Endothelial cell of umbilical vein (primary cell): ENCODE measurements around the gene RCAN3. TPM values are rescaled to one million over a fixed set of nuclear protein-coding genes. Genes with fewer than 3 reads are reported as not detected.

Experiments
- BruUV-seq: library from RNA; stranded (reverse); fragments of 400-500 nt; replicated peaks from 2 replicates; lab custom pipeline; 2021; lab: Mats Ljungman, UMichigan
- CTCF ChIA-PET: fragments of 300-600, 350-600 bp; sonication (Branson Sonifier 250); formaldehyde crosslinking; loops from one replicate; lab custom pipeline; 2021; ENCODE audit warnings: antibody characterized with exemption, inconsistent platforms; lab: Charles Lee
- POLR2A ChIA-PET: fragments of 300-600, 350-600 bp; sonication (Branson Sonifier 250); formaldehyde crosslinking; loops from one replicate; lab custom pipeline; 2021; ENCODE audit warnings: antibody characterized with exemption, inconsistent platforms; lab: Charles Lee
- DNase-seq: peaks from one replicate; pipeline ENCODE4 v3.0.0-alpha.2; 2011; ENCODE audit warnings: low read depth, low spot score
- FAIRE-seq: peaks from 2 replicates; lab custom pipeline; 2011; peaks lifted over from hg19 to GRCh38; lab: Jason Lieb, UNC
- H2AFZ ChIP-seq: 2 replicates; pipeline ENCODE4 v1.6.0; 2012; ENCODE audit warnings: low read depth, low read length, control low read depth, inconsistent platforms
- H3K27ac ChIP-seq: 2 replicates; pipeline ENCODE4 v1.5.1; 2011; ENCODE audit warnings: low read depth, mild to moderate bottlenecking, control low read depth, low read length, moderate library complexity; ENCODE audit not compliant: insufficient read depth
- H3K27me3 ChIP-seq, 2 experiments: 2 replicates each; pipeline versions ENCODE4 v1.6.0 to v1.6.1; 2011; ENCODE audit warnings: low read length in 2 of 2, mixed read lengths in 1 of 2; ENCODE audit not compliant: control insufficient read depth in 2 of 2, insufficient read depth in 2 of 2
- H3K36me3 ChIP-seq, 2 experiments: 2 replicates in 1 of 2; 3 replicates in 1 of 2; pipeline ENCODE4 v1.5.1; 2011; ENCODE audit warnings: low read length in 2 of 2, mild to moderate bottlenecking in 1 of 2, moderate library complexity in 1 of 2; ENCODE audit not compliant: control insufficient read depth in 2 of 2, insufficient read depth in 2 of 2; ENCODE audit errors: extremely low read depth in 1 of 2
- H3K4me1 ChIP-seq: 3 replicates; pipeline ENCODE4 v1.5.1; 2011; ENCODE audit warnings: mild to moderate bottlenecking, low read length; ENCODE audit not compliant: control insufficient read depth, insufficient read depth; ENCODE audit errors: extremely low read depth
- H3K4me2 ChIP-seq: 2 replicates; pipeline ENCODE4 v1.6.1; 2011; ENCODE audit warnings: low read length, control low read depth, mixed read lengths; ENCODE audit not compliant: insufficient read depth
- H3K4me3 ChIP-seq, 3 experiments: fragments of 200-600 bp in 1 of 3; sonication (generic), shearing (Covaris generic) in 1 of 3; replicated peaks in 1 of 3; 2 replicates each; pipeline ENCODE4 v1.5.1; 2011 to 2016; ENCODE audit warnings: control low read depth in 3 of 3, low read length in 3 of 3, mild to moderate bottlenecking in 2 of 3, inconsistent platforms in 1 of 3, low read depth in 1 of 3, moderate library complexity in 1 of 3; ENCODE audit not compliant: insufficient read depth in 1 of 3
- H3K79me2 ChIP-seq: 2 replicates; pipeline ENCODE4 v1.6.0; 2012; ENCODE audit warnings: low read length, inconsistent platforms; ENCODE audit not compliant: control insufficient read depth, insufficient read depth
- H3K9ac ChIP-seq: replicated peaks from 2 replicates; pipeline ENCODE3; 2011; ENCODE audit warnings: low read length, control low read depth; ENCODE audit not compliant: insufficient read depth; ENCODE audit errors: extremely low read depth
- H3K9me1 ChIP-seq: replicated peaks from 3 replicates; pipeline ENCODE4 v1.6.0; 2011; ENCODE audit warnings: mild to moderate bottlenecking, low read length; ENCODE audit not compliant: control insufficient read depth, insufficient read depth; ENCODE audit errors: extremely low read depth
- H3K9me3 ChIP-seq: replicated peaks from 2 replicates; pipeline ENCODE4 v1.5.1; 2012; ENCODE audit warnings: low read length, inconsistent platforms; ENCODE audit not compliant: control insufficient read depth, insufficient read depth
- H4K20me1 ChIP-seq: replicated peaks from 2 replicates; pipeline ENCODE3; 2011; ENCODE audit warnings: mild to moderate bottlenecking, low read length; ENCODE audit not compliant: control insufficient read depth, insufficient read depth; ENCODE audit errors: extremely low read depth
- EZH2 ChIP-seq: IDR thresholded peaks from 2 replicates; pipeline ENCODE4 v1.6.1; 2012; ENCODE audit warnings: borderline replicate concordance, low read depth, mild to moderate bottlenecking, moderate library complexity, low read length, inconsistent platforms; ENCODE audit not compliant: severe bottlenecking
- FOS ChIP-seq: IDR thresholded peaks from 2 replicates; pipeline ENCODE4 v1.6.1; 2011; ENCODE audit warnings: mild to moderate bottlenecking, low read length, moderate library complexity, borderline replicate concordance; ENCODE audit not compliant: insufficient read depth
- GATA2 ChIP-seq: IDR thresholded peaks from 2 replicates; pipeline ENCODE4 v1.7.0; 2011; ENCODE audit warnings: low read depth, mild to moderate bottlenecking, moderate library complexity, mixed read lengths, low read length; ENCODE audit not compliant: insufficient read length, insufficient read depth
- JUN ChIP-seq: IDR thresholded peaks from 2 replicates; pipeline ENCODE4 v1.6.1; 2011; ENCODE audit warnings: borderline replicate concordance, low read depth; ENCODE audit not compliant: insufficient read length, insufficient read depth
- MYC ChIP-seq: IDR thresholded peaks from one replicate; pipeline ENCODE4 v1.6.1; 2011; ENCODE audit warnings: mild to moderate bottlenecking, low read depth, low read length
- POLR2A ChIP-seq: IDR thresholded peaks from 2 replicates; pipeline ENCODE4 v1.6.1; 2012; ENCODE audit warnings: low read depth, mild to moderate bottlenecking, control low read depth, low read length
- POLR2AphosphoS5 ChIP-seq: IDR thresholded peaks from 2 replicates; pipeline ENCODE4 v1.6.1; 2012; ENCODE audit warnings: low read depth, mild to moderate bottlenecking, control low read depth, low read length, moderate library complexity; ENCODE audit not compliant: insufficient read depth
- dilution Hi-C: fragments of 300-500 bp; cut with MboI; formaldehyde crosslinking; loops from one replicate; pipeline ENCODE4 v1.15.0; 2019; ENCODE audit warnings: low sequenced_read_pairs; ENCODE audit not compliant: extremely low pct_ligation_motif_present
- intact Hi-C: fragments of 100-400 bp; cut with micrococcal nuclease; formaldehyde crosslinking; loops from one replicate; pipeline ENCODE4 v1.10.0; 2022
- polyA plus RNA-seq, 4 experiments: library from polyadenylated mRNA; depleted of rRNA in 3 of 4; stranded (reverse) in 3 of 4; unstranded in 1 of 4; fragments of >200 nt; gene quantifications; 2 replicates each; pipeline versions ENCODE4 v1.2.1 to v1.2.3, GENCODE V29; 2011 to 2012; ENCODE audit warnings: missing spikeins in 1 of 4
- total RNA-seq: library from RNA; stranded (reverse); gene quantifications from 2 replicates; pipeline ENCODE4 v1.2.3, GENCODE V29; 2021
- TF ChIP-seq, protein P1 (sequence below): IDR thresholded peaks from 2 replicates; pipeline ENCODE4 v1.6.1; 2011; ENCODE audit not compliant: insufficient read depth, insufficient read length
- TF ChIP-seq, protein P2 (sequence below), 2 donors: IDR thresholded peaks; 1 replicate in 1 of 2; 2 replicates in 1 of 2; pipeline ENCODE4 v1.5.1; 2011; ENCODE audit warnings: low read length in 2 of 2, mild to moderate bottlenecking in 2 of 2, moderate library complexity in 2 of 2, control low read depth in 1 of 2, inconsistent platforms in 1 of 2, low read depth in 1 of 2; ENCODE audit not compliant: insufficient read depth in 1 of 2; ENCODE audit errors: extremely low read depth in 1 of 2

RCAN3 gene
- total and polyA plus RNA-seq, 2 donors (not counting 3 experiments of a cell fraction or from before 2014, with no cell fraction given) = 0.99 to 5.1 TPM

DNA sequence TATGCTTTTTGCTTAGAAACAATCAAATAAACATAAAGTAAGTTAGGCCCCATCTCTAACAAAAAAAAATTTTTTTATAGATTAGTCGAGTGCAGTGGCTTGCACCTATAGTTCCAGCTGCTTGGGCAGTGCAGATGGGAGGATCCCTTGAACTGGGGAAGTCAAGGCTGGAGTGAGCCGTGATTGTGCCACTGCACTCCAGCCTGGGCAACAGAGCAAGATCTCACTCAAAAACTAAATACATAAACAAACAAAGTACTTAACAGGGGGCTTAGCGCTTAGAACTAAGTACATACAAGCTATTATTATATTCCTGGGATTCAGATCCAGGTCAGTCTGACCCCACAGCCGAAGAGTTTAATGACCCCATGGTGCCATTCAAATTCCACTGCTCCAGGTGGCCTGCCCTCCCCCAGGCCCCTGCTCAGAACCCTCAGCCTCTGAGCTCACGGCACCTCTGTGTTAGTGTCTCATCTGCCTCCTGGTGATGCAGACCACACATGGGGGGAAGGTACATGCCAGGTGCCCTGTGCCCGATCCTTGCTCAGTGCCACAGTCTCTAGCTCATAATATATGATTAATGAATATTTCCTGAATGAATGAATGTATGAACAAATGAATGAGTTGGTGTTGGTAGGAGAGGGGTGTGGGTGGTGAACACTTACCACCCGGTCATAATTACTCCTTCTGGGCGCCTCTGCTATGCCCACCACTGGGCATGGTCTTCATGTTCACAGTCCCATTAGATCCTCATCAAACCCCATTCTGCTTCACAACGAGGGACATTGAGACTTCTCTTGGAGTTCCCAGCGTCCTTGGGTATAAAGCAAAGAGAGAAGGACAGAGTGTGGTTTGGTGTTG lies 67.9 kb downstream of the RCAN3 start:
- Histone ChIP-seq H4K20me1 (no peaks in the 10 kb centered on the region), H3K9me3 (no peaks in the 10 kb centered on the region), H3K4me2 (no peak overlapping the region), H3K9ac (no peak overlapping the region), H3K27ac (no peak overlapping the region), H3K4me1 (no peaks in the 10 kb centered on the region), H3K9me1 (no peaks in the 10 kb centered on the region), H3K79me2 (no peaks in the 10 kb centered on the region), H3K4me3 (no peak overlapping the region), H3K27me3 (no peaks in the 10 kb centered on the region), H2AFZ (no peak overlapping the region), H3K36me3 (no peaks in the 10 kb centered on the region)
- ChIA-PET POLR2A (no interaction called here), CTCF (interaction anchor here (1.5 kb wide), 1 partner anchor 17 kb away, joined by 5 read pairs; no protein-coding TSS in a partner anchor)
- intact Hi-C loops = no loop called here
- DNase-seq = no peak
- FAIRE-seq = no peak
- dilution Hi-C loops = no loop called here
- TF ChIP-seq POLR2A = no peak
- no peak for TF ChIP-seq FOS
- no peak for TF ChIP-seq MYC
- TF ChIP-seq EZH2 = no peak
- no peak for TF ChIP-seq JUN
- TF ChIP-seq GATA2 = no peak
- TF ChIP-seq POLR2AphosphoS5 = no peak
- BruUV-seq = no TSS peak

DNA sequence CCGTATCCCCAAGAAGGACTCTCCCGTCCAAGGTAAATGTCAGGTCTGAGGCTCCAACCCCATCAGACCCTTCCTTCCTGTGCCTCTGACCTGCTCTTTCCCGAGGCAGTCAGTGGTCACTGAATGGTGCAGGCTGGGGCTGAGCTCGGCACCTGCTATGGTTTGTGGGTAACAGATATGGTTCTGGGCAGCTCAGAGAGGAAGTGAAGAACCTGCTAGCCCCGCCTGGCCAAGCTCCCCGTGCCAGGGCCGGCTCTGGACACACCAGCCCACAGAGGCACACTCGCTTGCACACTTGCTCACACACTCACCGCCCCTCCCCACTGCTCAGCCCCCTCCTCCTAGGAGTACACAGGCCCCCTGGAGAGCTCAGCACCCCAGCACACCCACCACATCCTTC lies 69.7 kb downstream of the RCAN3 start:
- no peak for TF ChIP-seq POLR2A
- no peak for TF ChIP-seq EZH2
- no peak for TF ChIP-seq FOS
- no peak for TF ChIP-seq MYC
- no peak for TF ChIP-seq JUN
- TF ChIP-seq, protein P1, sequence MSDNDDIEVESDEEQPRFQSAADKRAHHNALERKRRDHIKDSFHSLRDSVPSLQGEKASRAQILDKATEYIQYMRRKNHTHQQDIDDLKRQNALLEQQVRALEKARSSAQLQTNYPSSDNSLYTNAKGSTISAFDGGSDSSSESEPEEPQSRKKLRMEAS = no peak
- TF ChIP-seq, protein P2, sequence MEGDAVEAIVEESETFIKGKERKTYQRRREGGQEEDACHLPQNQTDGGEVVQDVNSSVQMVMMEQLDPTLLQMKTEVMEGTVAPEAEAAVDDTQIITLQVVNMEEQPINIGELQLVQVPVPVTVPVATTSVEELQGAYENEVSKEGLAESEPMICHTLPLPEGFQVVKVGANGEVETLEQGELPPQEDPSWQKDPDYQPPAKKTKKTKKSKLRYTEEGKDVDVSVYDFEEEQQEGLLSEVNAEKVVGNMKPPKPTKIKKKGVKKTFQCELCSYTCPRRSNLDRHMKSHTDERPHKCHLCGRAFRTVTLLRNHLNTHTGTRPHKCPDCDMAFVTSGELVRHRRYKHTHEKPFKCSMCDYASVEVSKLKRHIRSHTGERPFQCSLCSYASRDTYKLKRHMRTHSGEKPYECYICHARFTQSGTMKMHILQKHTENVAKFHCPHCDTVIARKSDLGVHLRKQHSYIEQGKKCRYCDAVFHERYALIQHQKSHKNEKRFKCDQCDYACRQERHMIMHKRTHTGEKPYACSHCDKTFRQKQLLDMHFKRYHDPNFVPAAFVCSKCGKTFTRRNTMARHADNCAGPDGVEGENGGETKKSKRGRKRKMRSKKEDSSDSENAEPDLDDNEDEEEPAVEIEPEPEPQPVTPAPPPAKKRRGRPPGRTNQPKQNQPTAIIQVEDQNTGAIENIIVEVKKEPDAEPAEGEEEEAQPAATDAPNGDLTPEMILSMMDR (IDR thresholded peaks at IDR 0.05; ENCODE audit: extremely low read depth in 1 of 2, insufficient read depth in 1 of 2, low read depth in 1 of 2, low read length in 2 of 2) = no peak
- no peak for TF ChIP-seq GATA2
- no peak for TF ChIP-seq POLR2AphosphoS5
- no TSS peak for BruUV-seq
- FAIRE-seq (no peak), DNase-seq (no peak)
- POLR2A ChIA-PET = no interaction called here
- Histone ChIP-seq H3K79me2 (no peaks in the 10 kb centered on the region), H3K27me3 (no peaks in the 10 kb centered on the region), H3K9me3 (no peaks in the 10 kb centered on the region), H4K20me1 (no peaks in the 10 kb centered on the region), H3K9ac (no peak overlapping the region), H3K9me1 (no peaks in the 10 kb centered on the region), H3K4me1 (no peaks in the 10 kb centered on the region), H3K4me2 (no peak overlapping the region), H2AFZ (no peak overlapping the region), H3K4me3 (no peak overlapping the region), H3K36me3 (no peaks in the 10 kb centered on the region), H3K27ac (no peak overlapping the region)
- intact Hi-C loops = no loop called here
- dilution Hi-C loops = no loop called here
- CTCF ChIA-PET = interaction anchor here (0.7 to 2.4 kb wide), 2 partner anchors 15 to 30 kb away, joined by 3 to 12 read pairs; no protein-coding TSS in a partner anchor
